ENCODE data around the gene RPSA. TPM values are rescaled to one million over a fixed set of nuclear protein-coding genes. Genes with fewer than 3 reads are reported as not detected.

RPSA gene
- total RNA-seq, 6 donors from 2014 or later = 317 to 921 (median 709) TPM

DNA sequence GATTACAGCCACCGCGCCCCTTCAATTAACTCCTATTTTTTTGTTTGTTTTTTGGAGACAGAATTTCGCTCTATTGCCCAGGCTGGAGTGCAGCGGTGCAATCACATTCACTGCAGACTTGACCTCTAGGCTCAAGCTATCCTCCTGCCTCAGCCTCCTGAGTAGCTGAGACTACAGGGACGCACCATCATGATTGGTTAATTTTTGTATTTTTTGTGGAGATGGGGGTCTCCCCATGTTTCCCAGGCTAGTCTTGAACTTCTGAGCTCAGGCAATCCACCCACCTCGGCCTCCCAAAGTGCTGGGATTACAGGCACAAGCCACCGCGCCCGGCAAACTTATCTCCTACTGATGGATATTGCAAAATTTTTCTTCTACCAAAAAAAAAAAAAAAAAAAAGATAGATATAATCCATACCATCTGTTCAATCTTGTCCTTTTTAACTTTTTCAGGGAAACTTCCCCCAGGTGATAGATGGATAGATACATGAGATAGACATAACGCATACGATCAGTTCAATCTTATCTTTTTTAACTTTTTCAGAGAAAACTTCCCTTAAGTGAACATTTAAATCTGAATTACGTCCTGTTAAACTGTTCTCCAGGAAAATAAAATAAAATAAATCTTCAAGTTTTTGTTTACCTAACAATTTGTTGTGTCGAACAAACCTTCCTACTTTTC is 693 bp upstream of the RPSA start:
- no peaks in the 10 kb centered on the region for H3K9me3 ChIP-seq
- WGBS, 2 donors = 73 to 79% methylated on average over 13 of the region's 13 CpGs
- H3K4me3 ChIP-seq = peak overlapping the region; percentile 45 to 92 (median 80)
- peaks cover under 1 to 32% (median 16%) of the 10 kb centered on the region in 4 donors for H3K36me3 ChIP-seq
- H3K27ac ChIP-seq = peak overlapping the region; percentile 84 to 87 (median 84)
- TF ChIP-seq POLR2AphosphoS5 (IDR thresholded peaks at IDR 0.05) (no peak), EP300 (IDR thresholded peaks at IDR 0.05) (no peak), POLR2A (IDR thresholded peaks at IDR 0.05) (no peak)
- TF ChIP-seq, protein P1, sequence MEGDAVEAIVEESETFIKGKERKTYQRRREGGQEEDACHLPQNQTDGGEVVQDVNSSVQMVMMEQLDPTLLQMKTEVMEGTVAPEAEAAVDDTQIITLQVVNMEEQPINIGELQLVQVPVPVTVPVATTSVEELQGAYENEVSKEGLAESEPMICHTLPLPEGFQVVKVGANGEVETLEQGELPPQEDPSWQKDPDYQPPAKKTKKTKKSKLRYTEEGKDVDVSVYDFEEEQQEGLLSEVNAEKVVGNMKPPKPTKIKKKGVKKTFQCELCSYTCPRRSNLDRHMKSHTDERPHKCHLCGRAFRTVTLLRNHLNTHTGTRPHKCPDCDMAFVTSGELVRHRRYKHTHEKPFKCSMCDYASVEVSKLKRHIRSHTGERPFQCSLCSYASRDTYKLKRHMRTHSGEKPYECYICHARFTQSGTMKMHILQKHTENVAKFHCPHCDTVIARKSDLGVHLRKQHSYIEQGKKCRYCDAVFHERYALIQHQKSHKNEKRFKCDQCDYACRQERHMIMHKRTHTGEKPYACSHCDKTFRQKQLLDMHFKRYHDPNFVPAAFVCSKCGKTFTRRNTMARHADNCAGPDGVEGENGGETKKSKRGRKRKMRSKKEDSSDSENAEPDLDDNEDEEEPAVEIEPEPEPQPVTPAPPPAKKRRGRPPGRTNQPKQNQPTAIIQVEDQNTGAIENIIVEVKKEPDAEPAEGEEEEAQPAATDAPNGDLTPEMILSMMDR (IDR thresholded peaks at IDR 0.05) = no peak
- H3K4me1 ChIP-seq = peaks cover 21 to 38% (median 24%) of the 10 kb centered on the region in 4 donors
- DNase-seq = no peak
- ATAC-seq (ENCODE audit: low FRiP score in 2 of 2) = no peak
- H3K27me3 ChIP-seq = no peaks in the 10 kb centered on the region

- 8 to 9% methylated on average over 9 of the region's 9 CpGs for WGBS, 2 donors
- ATAC-seq (ENCODE audit: low FRiP score in 2 of 2) = no peak
- Histone ChIP-seq H3K36me3 (peaks cover 10 to 46% (median 30%) of the 10 kb centered on the region in 4 donors), H3K4me3 (peak overlapping the region; percentile 45 to 92 (median 80)), H3K27me3 (no peaks in the 10 kb centered on the region), H3K27ac (peak overlapping the region; percentile 84 to 87 (median 84)), H3K4me1 (peaks cover 21 to 38% (median 24%) of the 10 kb centered on the region in 4 donors), H3K9me3 (no peaks in the 10 kb centered on the region)
- DNase-seq = no peak
- TF ChIP-seq EP300 (IDR thresholded peaks at IDR 0.05) (no peak), POLR2AphosphoS5 (IDR thresholded peaks at IDR 0.05) (no peak), POLR2A (IDR thresholded peaks at IDR 0.05) (no peak)
- TF ChIP-seq, protein P1 (IDR thresholded peaks at IDR 0.05) = no peak
Measured at GRCh38 chr3:39407259-39407629, 724 bp downstream of the RPSA start.

- ATAC-seq (ENCODE audit: low FRiP score in 2 of 2) (no peak), DNase-seq (no peak)
- peaks cover 17 to 53% (median 37%) of the 10 kb centered on the region in 4 donors for H3K36me3 ChIP-seq
- H3K4me3 ChIP-seq = peak overlapping the region in 3 of 4 donors; percentile 74 to 92 (median 85)
- WGBS, 2 donors = 62 to 73% methylated on average over 6 of the region's 6 CpGs
- no peaks in the 10 kb centered on the region for H3K9me3 ChIP-seq
- peaks cover 21 to 38% (median 24%) of the 10 kb centered on the region in 4 donors for H3K4me1 ChIP-seq
- H3K27me3 ChIP-seq = no peaks in the 10 kb centered on the region
- no peak for TF ChIP-seq EP300 (IDR thresholded peaks at IDR 0.05)
- no peak for TF ChIP-seq POLR2AphosphoS5 (IDR thresholded peaks at IDR 0.05)
- TF ChIP-seq, protein P1 (IDR thresholded peaks at IDR 0.05) = no peak
- no peak for TF ChIP-seq POLR2A (IDR thresholded peaks at IDR 0.05)
- H3K27ac ChIP-seq = peak overlapping the region in 3 of 4 donors; percentile 3 to 87 (median 13)
Measured at GRCh38 chr3:39407773-39408492, 1.4 kb downstream of the RPSA start.

DNA sequence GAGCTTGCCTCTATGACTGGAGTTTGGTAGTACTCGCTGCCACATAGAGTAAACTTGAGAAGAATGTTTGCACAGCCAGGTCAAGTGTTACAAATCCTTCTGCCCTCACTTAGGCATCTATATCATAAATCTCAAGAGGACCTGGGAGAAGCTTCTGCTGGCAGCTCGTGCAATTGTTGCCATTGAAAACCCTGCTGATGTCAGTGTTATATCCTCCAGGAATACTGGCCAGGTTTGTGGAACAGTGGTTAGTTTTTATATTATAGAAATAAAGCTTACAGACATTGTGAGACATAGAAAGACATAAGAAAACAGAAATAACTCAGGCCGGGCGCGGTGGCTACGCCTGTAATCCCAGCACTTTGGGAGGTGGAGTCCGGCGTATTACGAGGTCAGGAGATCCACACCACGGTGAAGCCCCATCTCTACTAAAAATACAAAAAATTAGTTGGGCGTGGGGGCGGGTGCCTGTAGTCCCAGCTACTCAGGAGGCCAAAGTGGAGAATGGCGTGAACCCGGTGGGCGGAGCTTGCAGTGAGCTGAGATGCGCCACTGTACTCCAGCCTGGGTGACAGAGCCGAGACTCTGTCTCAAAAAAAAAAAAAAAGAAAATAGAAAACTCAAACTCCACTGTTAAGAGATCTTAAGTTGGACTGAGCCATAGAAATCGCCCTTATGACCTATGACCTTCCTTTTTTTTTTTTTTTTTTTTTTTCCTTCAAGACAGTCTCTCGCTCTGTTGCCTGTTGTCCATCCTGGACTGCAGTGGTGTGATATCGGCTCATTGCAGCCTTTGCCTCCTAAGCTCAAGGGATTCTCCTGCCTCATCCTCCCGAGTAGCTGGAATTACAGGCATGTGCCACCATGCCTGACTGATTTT is 2.2 kb downstream of the RPSA start:
- H3K27ac ChIP-seq = no peak overlapping the region
- WGBS, 2 donors = 85% methylated on average over 21 of the region's 21 CpGs
- DNase-seq = no peak

More for the DNA sequence above, 2.2 kb downstream of the RPSA start:
- Histone ChIP-seq H3K4me1 (peaks cover 21 to 38% (median 24%) of the 10 kb centered on the region in 4 donors), H3K27me3 (no peaks in the 10 kb centered on the region), H3K36me3 (peaks cover 22 to 61% (median 45%) of the 10 kb centered on the region in 4 donors), H3K9me3 (no peaks in the 10 kb centered on the region), H3K4me3 (no peak overlapping the region)
- TF ChIP-seq EP300 (IDR thresholded peaks at IDR 0.05) = no peak
- no peak for TF ChIP-seq POLR2AphosphoS5 (IDR thresholded peaks at IDR 0.05)
- no peak for TF ChIP-seq POLR2A (IDR thresholded peaks at IDR 0.05)
- TF ChIP-seq, protein P1 (IDR thresholded peaks at IDR 0.05) = no peak
- ATAC-seq (ENCODE audit: low FRiP score in 2 of 2) = no peak
